ENCODE measurements around the gene PXMP2.

The PXMP2 gene

DNA sequence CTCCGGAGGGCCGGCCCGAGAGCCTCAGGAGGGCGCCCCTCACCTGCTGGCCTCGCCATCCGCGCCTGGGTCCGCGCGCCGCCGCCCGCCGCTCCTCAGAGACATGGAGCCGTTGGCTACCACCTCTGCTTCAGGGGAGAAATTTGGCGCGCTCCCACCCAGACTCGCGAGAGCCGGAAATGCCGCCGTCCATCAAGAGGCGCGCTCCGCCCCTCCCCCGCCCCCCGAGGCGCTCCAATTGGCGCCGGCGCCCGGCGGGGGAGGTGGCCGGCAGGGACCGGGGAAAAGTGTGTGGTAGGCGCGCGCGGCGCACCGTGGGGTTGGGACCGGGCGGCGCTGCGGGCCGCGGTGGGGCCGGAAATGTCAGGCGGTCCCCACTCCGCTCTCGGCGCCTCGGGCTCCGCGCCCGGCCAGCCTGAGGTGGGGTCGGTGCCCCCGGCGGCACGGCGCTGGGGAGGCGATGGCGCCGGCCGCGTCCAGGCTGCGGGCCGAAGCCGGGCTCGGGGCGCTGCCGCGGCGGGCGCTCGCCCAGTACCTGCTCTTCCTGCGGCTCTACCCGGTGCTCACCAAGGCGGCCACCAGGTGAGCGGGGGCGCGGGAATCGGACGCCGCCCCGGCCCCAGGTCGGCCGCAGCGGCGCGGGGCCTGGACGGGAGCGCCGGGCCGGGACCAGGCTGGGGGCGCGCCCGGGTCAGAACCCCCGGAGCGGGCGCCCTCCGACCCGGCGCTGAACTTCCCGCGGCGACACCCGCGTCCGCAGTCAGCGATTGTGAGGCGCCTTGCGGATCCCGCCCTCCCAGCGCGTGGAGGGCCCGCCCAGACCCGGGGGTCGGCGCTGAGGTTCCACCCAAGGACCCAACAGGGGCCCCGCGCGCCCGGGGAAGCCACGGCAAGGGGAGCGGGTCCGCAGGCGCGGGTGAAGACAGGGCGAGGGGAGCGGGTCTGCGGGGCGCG is at the start of gene PXMP2, which contains the start of gene POLE:
TSS of gene PXMP2 (plus strand) at position 377 of the 954 bp plus-strand sequence. CDS start at position 461, 84 bp downstream.
TSS of gene POLE (minus strand) at position 132 of the 954 bp plus-strand sequence. CDS start at position 105, 27 bp downstream.
- DNase-seq (ENCODE audit: low read depth), result peak; percentile 88

DNA sequence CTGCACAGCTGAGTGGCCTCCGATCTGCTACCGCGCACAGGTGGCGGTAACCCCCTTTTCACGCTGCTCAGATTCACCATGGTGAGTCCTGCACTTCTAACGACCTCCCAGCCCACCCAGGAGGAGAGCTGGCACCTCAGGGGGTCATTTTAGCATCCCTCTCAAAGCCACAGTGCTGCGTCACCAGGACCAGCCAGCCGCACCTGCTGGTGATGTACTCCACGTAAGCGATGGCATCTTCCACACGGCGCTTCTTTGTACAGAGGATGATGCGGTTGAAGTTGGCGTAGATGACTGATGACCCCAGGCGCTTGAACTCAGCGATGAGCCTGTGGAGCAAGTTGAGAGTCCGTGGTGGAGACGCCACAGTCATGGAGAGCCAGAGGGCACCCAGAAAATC is 49.6 kb upstream of the PXMP2 start:
- DNase-seq (ENCODE audit: low read depth), result no peak

DNA sequence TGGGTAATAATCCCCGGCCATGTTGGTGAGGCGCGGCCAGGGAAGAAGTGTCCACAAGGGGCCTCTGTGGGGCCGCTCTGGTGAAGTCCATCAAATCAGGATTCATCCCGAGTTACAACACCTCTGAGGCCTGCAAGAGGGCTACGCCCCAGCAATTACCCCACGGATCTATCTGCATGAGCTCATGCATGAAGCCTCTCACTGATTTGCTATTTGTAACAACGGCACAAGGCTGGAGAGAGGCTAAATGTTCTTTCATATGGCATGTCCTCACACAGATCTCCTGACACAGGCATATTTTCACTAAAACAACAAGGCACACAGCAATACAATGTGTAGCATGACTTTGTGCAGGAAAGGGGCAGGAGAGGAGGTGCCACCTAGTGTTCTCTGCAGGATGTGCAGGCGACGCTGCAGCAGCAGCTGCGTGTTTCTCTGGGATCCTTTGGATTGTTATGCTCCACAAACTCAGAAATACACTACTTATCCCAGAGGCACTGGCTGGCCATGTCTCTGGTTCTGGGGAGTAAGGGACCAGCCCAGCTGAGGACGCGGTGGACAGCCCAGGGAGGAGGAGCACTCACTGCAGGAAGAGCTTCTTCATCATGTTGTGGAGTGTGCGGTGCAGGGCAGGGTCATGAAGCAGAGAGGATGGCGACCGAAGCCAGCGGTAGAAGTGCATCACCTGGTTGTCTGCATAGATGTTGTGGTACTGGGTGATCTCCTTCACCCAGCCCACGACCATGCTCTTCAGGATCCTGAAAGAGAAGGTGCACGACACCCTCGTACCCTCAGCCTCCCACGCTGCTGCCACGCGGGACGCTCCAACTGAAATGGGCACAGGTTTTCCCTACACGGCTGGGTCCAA is 48.6 kb upstream of the PXMP2 start:
- DNase-seq (ENCODE audit: low read depth), result no peak

- no peak for DNase-seq (ENCODE audit: low read depth)
Measured at GRCh38 chr12:132639956-132640520, 47.3 kb upstream of the PXMP2 start.

- no peak for DNase-seq (ENCODE audit: low read depth)
Measured at GRCh38 chr12:132640936-132641335, 46.5 kb upstream of the PXMP2 start.

DNA sequence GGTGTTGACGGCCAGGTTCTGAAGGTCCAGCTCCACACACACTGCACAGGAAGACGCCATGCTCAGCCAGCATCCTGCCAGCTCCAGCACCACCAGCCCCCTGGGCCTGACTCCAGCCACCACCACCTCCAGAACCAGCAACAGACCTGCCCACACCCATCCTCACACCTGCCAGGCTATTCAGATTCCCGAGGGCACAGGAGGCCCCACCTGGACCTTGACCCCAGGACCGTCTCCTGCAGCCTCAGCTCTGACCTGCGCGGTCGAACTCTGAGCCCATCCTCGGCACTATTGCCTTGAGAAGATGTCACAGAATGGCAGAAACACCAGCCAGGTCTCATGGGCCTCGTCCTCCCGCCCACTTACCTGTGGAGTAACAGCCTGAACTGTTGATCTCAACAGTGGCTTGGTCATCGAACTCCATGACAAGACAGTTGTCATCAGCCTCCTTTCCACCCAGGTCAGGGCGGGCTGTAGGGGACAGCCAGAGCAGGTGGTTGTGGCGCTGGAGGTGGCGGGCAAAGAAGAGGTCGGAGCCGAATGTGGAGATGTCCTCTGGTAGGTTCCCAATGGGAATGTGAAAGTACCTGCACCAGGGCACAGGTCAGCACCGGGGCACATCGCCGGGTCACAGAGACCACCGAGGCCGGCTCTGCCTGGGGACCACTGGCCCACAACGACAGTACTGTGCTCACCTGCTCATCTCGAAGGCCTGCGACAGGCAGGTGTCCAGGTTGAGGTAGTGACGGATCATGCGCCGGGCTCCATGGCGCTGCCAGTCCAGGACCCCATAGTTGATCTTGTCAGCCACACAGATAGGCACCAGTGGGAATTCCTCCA is 45.4 kb upstream of the PXMP2 start:
- DNase-seq (ENCODE audit: low read depth), result no peak

GRCh38 chr12:132642846-132643835 is 44.2 kb upstream of the PXMP2 start:
- no peak for DNase-seq (ENCODE audit: low read depth)

DNA sequence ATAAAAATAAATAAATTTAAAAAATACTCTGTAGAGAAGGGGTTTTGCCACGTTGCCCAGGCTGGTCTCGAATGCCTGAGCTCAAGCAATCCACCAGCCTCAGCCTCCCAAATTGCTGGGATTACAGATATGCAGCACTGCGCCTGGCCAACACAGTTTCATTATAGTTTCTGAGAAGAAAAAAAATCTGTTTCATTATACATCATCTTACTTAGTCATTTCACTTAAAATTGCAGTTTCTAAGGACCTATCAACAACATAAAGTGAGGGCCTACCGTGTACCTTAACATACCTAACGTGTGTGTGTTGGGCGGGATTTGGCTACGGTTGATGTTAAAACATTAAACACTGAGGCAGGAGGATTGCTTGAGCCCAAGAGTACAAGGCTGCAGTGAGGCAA is 40.5 kb upstream of the PXMP2 start:
- no peak for DNase-seq (ENCODE audit: low read depth)

DNA sequence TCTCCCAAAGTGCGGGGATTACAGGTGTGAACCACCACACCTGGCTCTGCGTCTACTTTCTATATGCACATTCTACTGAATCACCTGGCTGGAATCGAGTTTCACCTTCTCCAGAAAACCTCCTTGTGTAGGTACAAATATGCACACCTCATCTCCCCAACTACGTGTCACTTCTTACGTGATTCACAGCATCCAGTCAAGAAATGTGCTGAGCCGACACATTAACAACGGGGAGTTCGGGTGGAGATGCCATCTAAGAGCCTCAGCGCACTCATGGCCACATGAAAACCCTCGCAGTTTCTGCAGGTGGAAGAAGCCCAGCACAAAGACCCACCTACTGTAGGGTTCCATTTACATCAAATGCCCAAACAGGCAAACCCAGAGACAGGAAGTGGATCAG is 39.5 kb upstream of the PXMP2 start:
- DNase-seq (ENCODE audit: low read depth), result no peak

GRCh38 chr12:132648616-132649225 is 38.7 kb upstream of the PXMP2 start:
- no peak for DNase-seq (ENCODE audit: low read depth)

GRCh38 chr12:132649226-132649945 is 38.0 kb upstream of the PXMP2 start:
- DNase-seq (ENCODE audit: low read depth), result no peak

DNA sequence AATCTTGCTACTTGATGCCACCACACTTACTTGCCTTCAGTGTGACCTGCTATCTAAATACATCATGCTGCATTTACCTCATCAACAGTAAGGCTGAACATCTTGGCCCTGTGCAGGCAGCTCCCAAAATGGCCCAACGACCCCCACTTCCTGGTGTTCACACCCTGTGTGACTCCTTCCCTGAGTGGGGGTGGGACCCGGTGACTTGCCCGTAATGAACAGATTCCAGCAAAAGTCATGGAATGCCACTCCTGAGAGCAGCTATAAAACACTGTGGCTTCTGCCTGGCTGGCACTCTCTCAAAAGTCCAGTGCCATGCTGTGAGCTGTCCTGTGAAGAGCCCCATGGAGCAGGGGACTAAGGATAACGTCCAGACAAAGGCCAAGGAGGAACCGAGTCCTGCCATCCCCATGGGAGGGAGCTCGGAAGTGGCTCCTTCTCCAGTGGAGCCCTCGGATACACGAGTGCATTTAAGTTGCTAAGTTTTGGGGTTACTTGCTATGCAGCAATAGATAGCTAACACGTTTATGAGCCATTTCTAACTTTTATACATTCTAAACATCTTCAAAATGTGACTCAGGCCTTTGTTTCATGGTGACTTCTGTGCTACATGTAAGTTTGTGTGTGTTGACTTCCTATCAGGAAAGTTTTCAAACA is 35.8 kb upstream of the PXMP2 start:
- no peak for DNase-seq (ENCODE audit: low read depth)

DNA sequence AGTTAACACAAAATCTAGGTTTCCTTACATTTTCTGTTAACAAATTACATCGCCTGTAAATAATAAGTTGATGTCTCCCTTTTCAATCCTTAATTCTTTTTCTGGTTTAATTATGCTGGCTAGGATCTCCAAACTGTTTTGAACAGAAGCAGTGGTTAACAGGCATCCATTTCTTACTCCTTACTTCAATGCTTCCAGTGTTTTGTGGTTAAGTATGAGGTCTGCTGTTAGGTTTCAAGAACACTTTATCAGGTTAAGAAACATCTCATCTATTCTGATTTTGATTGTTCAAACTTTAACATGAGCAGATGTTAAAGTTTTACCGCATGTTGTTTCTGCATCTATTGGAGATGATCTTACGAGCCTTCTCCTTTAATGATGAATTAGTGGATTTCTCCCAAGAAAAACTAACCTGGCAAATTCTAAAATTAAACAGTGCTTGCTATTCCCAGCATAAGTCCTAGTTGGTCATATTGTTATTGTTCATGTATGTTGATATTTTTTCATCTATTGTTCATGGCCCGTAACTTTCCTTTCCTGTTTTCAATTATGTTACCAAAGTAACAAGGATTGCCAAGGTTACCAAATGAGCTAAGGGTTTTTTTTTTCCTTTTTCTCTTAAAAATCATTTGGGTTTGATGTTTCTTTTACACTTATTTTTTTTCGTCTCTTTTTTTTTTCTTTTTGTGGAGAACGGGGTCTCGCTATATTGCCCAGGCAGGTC is 33.7 kb upstream of the PXMP2 start:
- no peak for DNase-seq (ENCODE audit: low read depth)

GRCh38 chr12:132657004-132657727 is 30.2 kb upstream of the PXMP2 start:
- DNase-seq (ENCODE audit: low read depth), result no peak

DNA sequence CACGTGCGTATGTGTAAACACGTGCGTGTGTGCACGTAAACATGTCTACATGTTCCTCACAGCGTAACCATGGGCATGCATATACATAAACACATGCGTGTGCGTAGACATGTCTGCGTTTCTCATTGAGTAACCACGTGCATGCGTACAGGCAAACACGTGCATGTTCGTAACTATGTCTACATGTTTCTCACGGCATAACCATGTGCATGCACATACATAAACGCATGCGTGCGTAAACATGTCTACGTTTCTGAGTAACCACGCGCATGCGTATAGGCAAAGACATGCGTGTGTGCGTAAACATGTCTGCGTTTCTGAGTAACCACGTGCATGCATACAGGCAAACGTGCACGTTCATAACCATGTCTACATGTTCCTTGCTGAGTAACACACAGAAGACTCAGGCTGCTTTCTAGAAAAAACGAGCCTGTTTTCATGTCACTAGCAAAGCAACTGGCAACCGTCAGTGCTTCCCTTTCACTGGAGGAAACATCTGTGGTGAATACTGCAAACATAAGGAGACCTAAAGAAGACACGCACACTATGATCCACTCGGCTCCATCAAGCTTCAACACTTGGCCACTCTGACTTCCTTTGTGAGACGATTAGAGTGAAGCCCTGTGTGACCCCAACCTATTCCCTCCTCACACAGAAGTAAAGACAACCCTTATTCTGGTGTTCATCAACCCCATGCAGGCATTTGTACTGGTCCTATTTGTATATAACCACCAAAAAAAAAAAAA is 29.1 kb upstream of the PXMP2 start:
- no peak for DNase-seq (ENCODE audit: low read depth)

DNA sequence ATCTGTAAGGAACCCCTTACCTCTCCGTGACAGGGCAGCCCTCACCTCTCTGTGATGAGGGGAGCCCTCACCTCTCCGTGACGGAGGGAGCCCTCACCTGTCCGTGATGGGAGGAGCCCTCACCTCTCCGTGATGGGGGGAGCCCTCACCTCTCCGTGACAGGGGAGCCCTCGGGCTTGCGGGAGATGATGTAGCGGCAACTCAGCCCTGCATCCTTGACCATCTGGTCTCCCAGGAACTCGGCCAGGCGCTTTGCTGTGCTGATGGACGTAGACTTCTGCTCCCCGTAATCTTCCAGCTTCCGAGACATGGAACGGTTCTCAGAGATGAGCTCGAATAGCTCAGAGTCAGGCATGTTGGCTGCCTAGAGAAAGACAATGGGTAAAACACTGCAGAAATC is 28.2 kb upstream of the PXMP2 start:
- DNase-seq (ENCODE audit: low read depth), result no peak

Measured in stimulated activated CD4-positive, alpha-beta T cell treated with anti-CD3 and anti-CD28 coated beads, Interleukin-2, amount 100 ng/mL, for 4 hours (primary cell).